GM23248 (cell line): ENCODE results near the gene ADH4. TPM values are rescaled to one million over a fixed set of nuclear protein-coding genes. Genes with fewer than 3 reads are reported as not detected.

Experiments
- DNase-seq: peaks from one replicate; pipeline ENCODE4 v3.0.0-alpha.2; 2015
- H2AFZ ChIP-seq: fragments of 200-600 bp; sonication (generic); 2 replicates; pipeline ENCODE4 v1.6.1; 2016; ENCODE audit warnings: antibody characterized with exemption
- H3F3A ChIP-seq: fragments of 200-600 bp; sonication (generic); 2 replicates; pipeline ENCODE4 v1.6.1; 2016; ENCODE audit warnings: mild to moderate bottlenecking, antibody characterized with exemption, mixed run types; ENCODE audit not compliant: insufficient read depth
- H3K27ac ChIP-seq: fragments of 200-600 bp; sonication (generic); 2 replicates; pipeline ENCODE4 v1.5.1; 2016; ENCODE audit warnings: mild to moderate bottlenecking
- H3K27me3 ChIP-seq: fragments of 200-600 bp; sonication (generic); replicated peaks from 2 replicates; pipeline ENCODE4 v1.6.1; 2016; ENCODE audit warnings: mild to moderate bottlenecking; ENCODE audit not compliant: insufficient read depth
- H3K36me3 ChIP-seq: fragments of 200-600 bp; sonication (generic); 2 replicates; pipeline ENCODE4 v1.6.1; 2016; ENCODE audit warnings: low read depth, mild to moderate bottlenecking
- H3K4me1 ChIP-seq: fragments of 200-600 bp; sonication (generic); 2 replicates; pipeline ENCODE4 v1.6.1; 2016; ENCODE audit warnings: mild to moderate bottlenecking; ENCODE audit not compliant: insufficient read depth
- H3K4me2 ChIP-seq: fragments of 200-600 bp; sonication (generic); one replicate; pipeline ENCODE4 v1.6.1; 2016; ENCODE audit warnings: mild to moderate bottlenecking; ENCODE audit not compliant: unreplicated experiment
- H3K4me3 ChIP-seq: fragments of 200-600 bp; sonication (generic); 2 replicates; pipeline ENCODE4 v1.5.1; 2016; ENCODE audit warnings: mild to moderate bottlenecking
- H3K79me2 ChIP-seq: fragments of 200-600 bp; sonication (generic); 2 replicates; pipeline ENCODE4 v1.6.1; 2016; ENCODE audit warnings: mild to moderate bottlenecking; ENCODE audit not compliant: insufficient read depth
- H3K9ac ChIP-seq: fragments of 200-600 bp; sonication (generic); 2 replicates; pipeline ENCODE4 v1.6.1; 2016; ENCODE audit warnings: mild to moderate bottlenecking
- H3K9me2 ChIP-seq: fragments of 200-600 bp; sonication (generic); 2 replicates; pipeline ENCODE4 v1.6.1; 2016; ENCODE audit warnings: mixed run types, mild to moderate bottlenecking, moderate library complexity; ENCODE audit not compliant: insufficient read depth
- H3K9me3 ChIP-seq: fragments of 200-600 bp; sonication (generic); one replicate; pipeline ENCODE4 v1.6.1; 2017; ENCODE audit warnings: low read depth
- H4K20me1 ChIP-seq: fragments of 200-600 bp; sonication (generic); 2 replicates; pipeline ENCODE4 v1.6.0; 2016; ENCODE audit not compliant: insufficient read depth
- EZH2 ChIP-seq: fragments of 200-600 bp; sonication (generic); IDR thresholded peaks from 2 replicates; pipeline ENCODE4 v1.6.1; 2018; ENCODE audit warnings: antibody characterized with exemption, mild to moderate bottlenecking; ENCODE audit not compliant: insufficient read depth, poor library complexity, severe bottlenecking
- EZH2phosphoT487 ChIP-seq: fragments of 200-600 bp; sonication (generic); IDR thresholded peaks from 2 replicates; pipeline ENCODE4 v1.6.1; 2018; ENCODE audit warnings: antibody characterized with exemption, moderate library complexity, mild to moderate bottlenecking, low read depth; ENCODE audit not compliant: insufficient read depth
- WGBS, 2 experiments: methylation state at CpG; one replicate each; pipeline ENCODE4 v1.1.6; 2015 to 2017; ENCODE audit warnings: low lambda C conversion rate in 2 of 2, low coverage in 1 of 2; ENCODE audit errors: missing lambda C conversion rate in 2 of 2; 5-methylcytosine and 5-hydroxymethylcytosine counted together
- in situ Hi-C: fragments of 300-500 bp; cut with MboI; formaldehyde crosslinking; loops from 2 replicates; pipeline ENCODE4 v1.15.0; 2020
- polyA plus RNA-seq: library from polyadenylated mRNA; unstranded; fragments of >200 nt; fragmentation: Nextera tagmentation; extraction: Ambion mirVana; gene quantifications from 2 replicates; pipeline ENCODE4 v1.2.1, GENCODE V29; 2016
- total RNA-seq: library from RNA; depleted of rRNA; stranded (reverse); fragments of >200 nt; shearing (Covaris generic); gene quantifications from 2 replicates; pipeline ENCODE4 v1.2.3, GENCODE V29; 2014

ADH4 gene
- total and polyA plus RNA-seq, 2 experiments from 2014 or later, result not detected

DNA sequence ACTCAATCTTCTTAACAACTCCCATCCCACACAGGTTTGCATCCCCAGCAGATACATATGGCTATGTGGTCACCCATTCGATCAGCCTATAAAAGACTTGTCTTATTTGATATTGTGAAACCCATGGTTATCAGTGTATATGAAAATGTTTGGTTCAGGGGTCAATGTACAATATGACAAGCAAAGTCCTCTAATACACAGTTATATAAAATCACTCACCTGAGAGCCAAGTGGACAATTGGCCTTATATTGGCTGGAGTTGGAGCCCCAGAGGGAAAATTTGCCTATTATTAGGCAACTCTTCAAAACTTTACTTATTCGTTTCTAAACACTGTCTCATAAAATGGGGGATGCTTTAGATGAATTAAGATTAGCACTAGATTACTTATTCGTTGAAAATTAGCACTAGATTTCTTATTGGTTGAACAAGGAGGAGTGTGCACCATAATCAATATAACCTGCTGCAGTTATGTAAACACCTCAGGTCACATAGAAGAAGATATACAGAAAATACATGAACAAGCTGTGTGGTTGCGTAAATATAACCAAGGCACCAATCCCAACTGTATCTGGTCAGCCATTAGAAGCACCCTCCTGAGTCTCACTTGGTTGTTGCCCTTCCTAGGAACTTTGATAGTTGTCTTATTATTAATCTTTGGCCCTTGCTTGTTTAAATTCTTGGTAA is 10.7 kb upstream of the ADH4 start:
- H3K27me3 ChIP-seq, result no peaks in the 10 kb centered on the region
- DNase-seq, result no peak
- in situ Hi-C loops, result no loop called here
- H3K27ac ChIP-seq, result no peak overlapping the region
- H3K79me2 ChIP-seq, result no peaks in the 10 kb centered on the region
- no peaks in the 10 kb centered on the region for H3K9me2 ChIP-seq
- no peak overlapping the region for H2AFZ ChIP-seq
- no peaks in the 10 kb centered on the region for H4K20me1 ChIP-seq
- no peaks in the 10 kb centered on the region for H3K4me1 ChIP-seq
- no peak overlapping the region for H3K4me3 ChIP-seq
- no peaks in the 10 kb centered on the region for H3K36me3 ChIP-seq
- WGBS, 2 experiments, result 75 to 80% methylated on average over 4 of the region's 4 CpGs
- H3K9ac ChIP-seq, result no peak overlapping the region
- no peak for TF ChIP-seq EZH2
- no peak for TF ChIP-seq EZH2phosphoT487
- no peak overlapping the region for H3K4me2 ChIP-seq
- no peaks in the 10 kb centered on the region for H3K9me3 ChIP-seq
- no peaks in the 10 kb centered on the region for H3F3A ChIP-seq

- no peaks in the 10 kb centered on the region for H3K79me2 ChIP-seq
- in situ Hi-C loops, result no loop called here
- DNase-seq, result no peak
- no peak overlapping the region for H2AFZ ChIP-seq
- H3K4me2 ChIP-seq, result no peak overlapping the region
- no peaks in the 10 kb centered on the region for H3K36me3 ChIP-seq
- no peaks in the 10 kb centered on the region for H3K9me3 ChIP-seq
- WGBS, 2 experiments, result 0 to 2% methylated on average over 1 of the region's 1 CpG
- no peak overlapping the region for H3K27ac ChIP-seq
- H3K4me3 ChIP-seq, result no peak overlapping the region
- no peak overlapping the region for H3K9ac ChIP-seq
- H3K4me1 ChIP-seq, result no peaks in the 10 kb centered on the region
- TF ChIP-seq EZH2phosphoT487 (no peak), EZH2 (no peak)
- H3F3A ChIP-seq, result no peaks in the 10 kb centered on the region
- H4K20me1 ChIP-seq, result no peaks in the 10 kb centered on the region
- H3K9me2 ChIP-seq, result no peaks in the 10 kb centered on the region
- H3K27me3 ChIP-seq, result no peaks in the 10 kb centered on the region
Measured at GRCh38 chr4:99151995-99152394, 7.9 kb upstream of the ADH4 start.

DNA sequence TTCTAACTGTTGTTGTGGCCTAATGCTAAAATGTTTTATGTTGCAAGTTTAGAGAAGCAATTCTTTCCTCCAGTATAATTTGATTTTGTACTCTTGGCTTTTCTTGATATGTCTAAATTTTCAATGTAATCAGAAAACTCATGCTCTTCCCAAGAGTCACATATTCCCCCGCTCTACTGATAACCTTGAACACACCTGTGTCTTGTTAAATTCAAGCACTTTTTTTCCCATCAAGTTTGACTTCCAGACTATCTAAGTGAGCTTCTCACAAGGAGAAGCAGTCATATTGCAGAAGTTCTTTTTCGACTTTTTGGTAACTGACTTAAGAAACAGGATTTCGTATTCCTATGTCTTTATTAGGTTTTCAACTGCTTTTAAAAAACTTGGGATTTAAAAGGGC is 7.4 kb upstream of the ADH4 start:
- H4K20me1 ChIP-seq, result no peaks in the 10 kb centered on the region
- no peak overlapping the region for H3K9ac ChIP-seq
- H3K27me3 ChIP-seq, result no peaks in the 10 kb centered on the region
- H3K9me2 ChIP-seq, result no peaks in the 10 kb centered on the region
- no peaks in the 10 kb centered on the region for H3K79me2 ChIP-seq
- DNase-seq, result no peak
- H3K36me3 ChIP-seq, result no peaks in the 10 kb centered on the region
- no peak overlapping the region for H3K27ac ChIP-seq
- no peaks in the 10 kb centered on the region for H3K4me1 ChIP-seq
- in situ Hi-C loops, result no loop called here
- no peak overlapping the region for H2AFZ ChIP-seq
- no peak overlapping the region for H3K4me3 ChIP-seq
- no peaks in the 10 kb centered on the region for H3K9me3 ChIP-seq
- TF ChIP-seq EZH2 (no peak), EZH2phosphoT487 (no peak)
- H3K4me2 ChIP-seq, result no peak overlapping the region
- H3F3A ChIP-seq, result no peaks in the 10 kb centered on the region
- WGBS, 2 experiments, result 76 to 77% methylated on average over 3 of the region's 3 CpGs

DNA sequence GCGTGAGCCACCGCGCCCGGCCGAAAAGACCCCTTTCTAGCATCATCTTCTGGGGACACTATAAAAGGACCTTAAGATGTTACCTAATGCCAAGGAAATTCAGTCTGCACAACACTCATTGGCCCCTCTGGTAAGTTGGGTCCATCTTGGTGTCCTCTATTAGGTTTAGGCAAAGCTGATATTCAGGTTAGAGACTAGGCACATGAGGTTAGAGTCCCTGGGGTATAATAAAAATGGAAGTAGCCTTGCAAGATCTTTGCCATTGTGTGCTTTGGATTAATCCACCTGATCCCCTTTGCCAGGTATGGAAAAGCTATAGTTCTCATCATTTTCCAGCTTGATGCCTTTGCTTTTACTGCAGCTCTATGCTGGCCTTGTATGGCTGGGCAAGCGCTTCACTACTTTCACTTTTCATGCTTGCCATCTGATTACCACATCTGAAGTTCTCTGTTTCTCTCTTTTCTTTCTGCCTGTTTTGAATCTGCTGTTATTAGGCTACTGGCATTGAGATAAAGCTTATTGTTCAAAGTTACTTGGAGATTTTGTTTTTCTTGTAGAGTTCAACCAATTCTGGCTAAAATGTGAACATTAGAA is 5.4 kb upstream of the ADH4 start:
- in situ Hi-C loops, result no loop called here
- Histone ChIP-seq H2AFZ (no peak overlapping the region), H3K27me3 (no peaks in the 10 kb centered on the region), H3K9me3 (no peaks in the 10 kb centered on the region), H3F3A (no peaks in the 10 kb centered on the region), H3K36me3 (no peaks in the 10 kb centered on the region), H4K20me1 (no peaks in the 10 kb centered on the region), H3K4me1 (no peaks in the 10 kb centered on the region), H3K4me2 (no peak overlapping the region), H3K79me2 (no peaks in the 10 kb centered on the region), H3K4me3 (no peak overlapping the region), H3K9me2 (no peaks in the 10 kb centered on the region), H3K9ac (no peak overlapping the region), H3K27ac (no peak overlapping the region)
- DNase-seq, result no peak
- TF ChIP-seq EZH2 (no peak), EZH2phosphoT487 (no peak)
- WGBS, 2 experiments, result 5 to 22% methylated on average over 1 to 2 of the region's 6 CpGs
